HG02943 (cell line): Measurements from ENCODE around the gene KCNH4.
"Not testable (repeated sequence)": the region's sequence is repeated elsewhere in the genome, so short reads cannot be mapped to it uniquely, and the experiment has no call there.

Experiments
- ATAC-seq: cut with Tn5 transposase; IDR thresholded peaks from one replicate; pipeline ENCODE4 v1.9.1; 2021; ENCODE audit warnings: mild to moderate bottlenecking, low read depth, moderate library complexity; ENCODE audit not compliant: unreplicated experiment

Gene KCNH4

DNA sequence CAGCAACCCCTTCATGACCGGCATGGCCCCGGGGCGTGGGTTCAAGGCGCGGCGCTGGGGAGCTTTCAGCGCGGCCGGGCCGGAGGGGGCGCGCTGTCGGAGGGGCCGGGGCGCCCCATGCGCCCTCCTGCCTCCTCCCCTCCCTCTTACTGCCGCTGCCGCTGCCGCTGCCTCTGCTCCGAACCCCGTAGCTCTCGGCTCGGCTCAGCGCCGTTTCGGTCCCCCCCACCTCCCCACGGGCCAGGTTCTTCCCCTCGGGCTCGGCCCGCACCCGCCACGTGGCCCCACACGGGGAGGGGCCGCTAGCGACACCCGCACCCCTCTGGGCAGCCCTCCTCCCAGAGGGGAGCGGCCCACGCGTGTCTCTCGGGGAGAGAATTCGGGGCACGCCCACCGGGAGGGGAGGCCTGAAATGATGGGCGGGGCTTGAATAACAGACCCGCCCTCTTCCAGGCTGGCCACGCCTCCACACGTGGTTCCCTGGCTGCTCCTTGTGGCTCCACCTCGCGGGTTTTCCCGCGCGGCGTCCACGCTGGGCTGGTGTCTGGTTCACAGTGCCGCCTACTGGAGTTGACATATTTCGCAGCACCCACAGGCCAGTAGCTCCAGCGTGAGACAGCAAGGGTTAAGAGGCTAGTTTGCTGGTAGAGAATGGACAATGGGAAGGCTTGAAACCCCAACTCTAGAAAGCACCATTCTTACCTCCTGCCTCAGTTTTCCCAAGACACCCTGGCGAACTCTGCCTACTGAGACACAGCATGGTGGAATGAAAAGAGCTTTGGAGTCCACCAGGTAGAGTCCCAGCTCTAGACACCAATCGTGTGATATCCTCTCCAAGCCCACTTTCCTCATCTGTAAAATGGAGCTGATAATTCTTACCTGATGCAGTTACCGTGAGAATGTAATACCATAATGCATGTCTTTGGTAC is at the start of gene KCNH4:
TSS of gene KCNH4 (minus strand) at position 221 of the 929 bp plus-strand sequence. CDS start at position 24, 197 bp downstream.
- ATAC-seq: no peak

DNA sequence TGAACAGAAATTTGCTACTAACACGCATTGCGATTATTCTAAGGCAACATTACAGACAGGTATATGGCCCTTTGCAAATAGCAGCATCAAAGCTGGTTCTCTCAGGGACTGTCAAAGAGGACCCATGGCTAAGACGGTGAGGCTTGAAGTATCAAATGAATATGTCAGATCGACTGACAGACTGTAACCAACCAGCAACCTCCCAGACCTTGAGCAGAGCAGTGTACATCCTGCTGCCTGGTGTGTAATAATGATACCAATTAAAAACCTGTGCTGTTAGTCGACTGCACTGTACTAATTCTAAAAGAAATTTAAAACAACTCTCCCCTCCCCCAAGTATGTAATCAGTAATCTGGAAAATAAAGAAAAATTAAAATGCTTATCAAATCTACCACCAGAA is 49.3 kb upstream of the KCNH4 start:
- ATAC-seq: no peak

DNA sequence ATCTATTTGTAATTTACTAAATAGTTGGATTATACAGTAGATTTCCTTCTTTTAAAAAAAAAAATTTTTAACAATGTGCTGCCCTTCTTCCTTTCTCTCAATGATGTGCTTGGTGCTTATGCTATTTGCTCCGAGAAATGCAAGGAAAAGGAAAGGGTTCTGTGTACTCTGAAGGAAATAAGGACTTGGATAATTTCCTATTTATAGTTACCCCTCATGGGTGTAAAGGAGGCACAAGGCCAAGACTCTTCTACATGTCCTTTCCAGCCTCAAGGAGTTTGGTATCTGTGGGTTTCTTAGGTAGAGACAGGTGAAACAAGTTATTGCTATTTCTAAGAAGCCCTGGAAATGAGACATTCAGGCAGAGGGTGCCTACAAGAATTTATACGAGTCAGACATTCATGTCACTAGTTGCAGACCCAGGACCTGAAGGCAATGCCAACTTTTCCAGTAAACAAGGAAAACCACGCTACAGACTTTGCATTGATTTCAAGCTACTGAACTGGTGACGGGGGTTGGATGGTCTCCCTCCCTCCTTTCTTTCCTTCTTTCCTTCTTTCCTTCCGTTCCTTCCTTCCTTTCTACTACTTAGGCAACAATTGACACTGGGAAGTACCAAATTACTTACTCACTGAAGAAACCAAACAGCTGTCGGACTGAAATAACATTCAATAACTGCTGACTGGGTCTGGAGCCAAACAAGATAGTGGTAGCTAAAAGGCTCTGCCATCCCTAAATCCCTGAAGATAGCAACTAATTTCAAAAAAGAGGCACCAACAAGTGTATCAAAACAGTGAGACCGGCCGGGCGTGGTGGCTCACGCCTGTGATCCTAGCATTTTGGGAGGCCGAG is 47.1 kb upstream of the KCNH4 start:
- ATAC-seq: no peak

DNA sequence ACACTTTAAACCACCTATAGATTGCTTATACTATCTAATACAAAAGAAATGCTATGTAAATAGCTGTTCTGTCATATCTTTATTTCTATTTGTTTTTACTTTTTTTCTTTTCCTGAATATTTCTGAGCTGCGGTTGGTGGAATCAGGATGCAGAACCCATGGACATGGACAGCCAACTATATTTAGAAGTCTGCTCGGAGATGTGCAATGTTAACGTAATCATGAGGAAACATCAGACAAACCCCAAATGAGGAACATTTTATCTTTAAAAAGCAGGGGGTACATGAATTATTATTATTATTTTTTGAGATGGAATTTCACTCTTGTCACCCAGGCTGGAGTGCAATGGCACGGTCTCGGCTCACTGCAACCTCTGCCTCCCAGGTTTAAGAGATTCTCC is 44.7 kb upstream of the KCNH4 start:
- ATAC-seq: no peak

DNA sequence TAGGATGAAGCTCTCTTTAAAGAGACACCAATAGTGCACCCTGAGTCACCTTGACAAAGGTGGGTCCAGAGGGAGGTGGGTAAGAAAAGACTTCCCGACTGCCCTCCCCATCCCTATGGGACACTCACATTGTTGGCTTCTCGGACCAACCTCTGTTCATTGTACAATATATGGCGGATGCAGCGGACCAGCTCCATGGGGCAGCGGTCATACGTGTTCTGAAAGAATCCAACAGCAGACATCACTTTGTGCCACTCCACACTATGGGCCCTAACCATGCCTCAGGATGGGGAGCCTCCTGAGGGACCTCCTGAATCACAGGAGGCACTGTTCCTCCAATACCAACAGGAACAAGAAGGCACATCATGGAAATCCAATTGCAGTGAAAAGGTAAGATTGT is 43.7 kb upstream of the KCNH4 start:
- no peak for ATAC-seq

DNA sequence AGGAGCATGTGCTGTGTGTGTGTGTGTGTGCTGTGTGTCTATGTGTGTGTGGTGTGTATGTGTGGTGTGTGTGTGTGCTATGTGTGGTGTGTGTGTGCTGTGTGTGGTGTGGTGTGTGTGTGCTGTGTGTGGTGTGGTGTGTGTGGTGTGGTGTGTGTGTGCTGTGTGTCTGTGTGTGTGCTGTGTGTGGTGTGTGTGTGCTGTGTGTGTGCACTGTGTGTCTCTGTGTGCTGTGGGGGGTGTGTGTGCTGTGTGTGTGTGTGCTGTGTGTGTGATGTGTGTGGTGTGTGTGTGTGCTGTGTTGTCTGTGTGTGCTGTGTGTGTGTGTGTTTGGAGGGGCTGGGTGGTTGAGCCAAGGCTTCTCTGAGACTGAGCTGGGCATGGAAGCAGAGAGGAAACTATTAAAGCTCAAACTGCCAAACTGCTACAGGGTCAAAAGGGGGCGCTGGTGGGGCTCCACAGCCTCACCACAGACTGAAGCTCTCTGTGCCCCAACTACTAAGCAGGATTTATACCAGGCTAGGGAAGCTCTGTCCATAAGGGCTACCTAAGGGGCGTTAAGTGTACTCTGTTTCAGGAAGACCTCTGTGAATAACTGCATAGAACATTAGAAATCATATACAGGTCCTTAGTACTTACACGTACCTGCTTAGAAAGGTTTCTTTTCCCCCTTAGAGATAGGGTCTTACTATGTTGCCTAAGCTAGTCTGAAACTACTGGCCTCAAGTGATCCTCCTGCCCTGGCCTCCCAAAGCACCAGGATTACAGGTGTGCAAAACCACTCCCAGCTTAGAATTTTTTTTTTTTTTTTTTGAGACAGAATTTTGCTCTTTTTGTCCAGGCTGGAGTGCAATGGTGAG is 41.2 kb upstream of the KCNH4 start:
- ATAC-seq: no peak

DNA sequence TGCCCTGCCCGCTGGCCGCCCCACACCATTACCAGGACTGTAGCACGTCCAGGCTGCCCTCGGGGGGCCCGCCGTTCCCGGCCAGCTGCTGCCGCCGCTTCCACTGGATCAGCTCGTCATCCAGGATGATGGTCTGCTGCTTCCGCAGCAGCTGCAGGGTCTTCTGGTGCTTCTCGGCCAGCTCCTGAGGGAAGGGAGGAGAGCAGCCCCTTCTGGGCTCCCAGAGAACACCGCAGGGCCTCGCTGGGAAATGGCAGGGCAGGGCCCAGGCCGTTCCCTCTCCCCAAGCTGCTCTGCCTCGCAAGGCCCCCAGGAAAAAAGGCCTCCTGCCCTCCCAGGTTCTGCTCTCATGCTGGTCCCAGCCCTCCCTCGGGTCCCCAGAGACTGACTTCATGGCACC is 38.3 kb upstream of the KCNH4 start:
- ATAC-seq: not testable (repeated sequence)

DNA sequence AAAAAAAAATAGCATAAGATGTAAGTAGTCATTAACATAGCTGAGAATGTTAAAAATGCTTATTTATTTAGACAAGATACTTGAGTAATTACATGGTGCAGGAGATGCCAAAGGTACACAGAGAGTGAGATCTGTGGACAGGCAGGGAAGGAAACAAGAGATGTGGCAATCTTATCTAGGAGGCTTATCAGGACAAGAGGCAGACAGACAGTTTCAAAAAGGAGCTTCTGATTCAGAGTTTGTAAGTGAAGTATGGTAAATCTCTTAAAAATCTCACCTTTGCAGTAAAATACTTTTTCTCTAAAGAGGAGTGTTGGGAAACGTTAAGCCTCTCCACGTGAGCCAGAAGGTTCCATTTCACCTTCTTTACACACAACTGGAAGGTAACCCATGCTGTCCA is 33.2 kb upstream of the KCNH4 start:
- ATAC-seq: no peak

DNA sequence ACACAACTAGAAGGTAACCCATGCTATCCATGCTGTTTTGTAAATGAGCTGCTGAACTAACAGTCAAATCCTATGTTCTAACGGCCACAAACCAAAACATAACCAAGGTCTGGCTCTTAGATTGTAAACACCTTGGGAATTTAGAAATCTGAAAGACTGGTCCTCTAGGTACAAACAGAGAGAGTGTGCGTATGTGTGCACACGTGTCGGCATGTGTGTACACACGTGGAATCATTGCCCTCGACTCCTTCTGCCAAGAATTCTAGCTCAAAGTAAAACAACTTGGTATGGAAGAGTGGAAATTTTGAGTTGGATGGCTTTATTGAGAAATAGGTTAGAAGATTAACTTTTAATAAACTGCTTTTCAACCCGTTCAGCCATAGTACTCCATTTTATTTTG is 31.4 kb upstream of the KCNH4 start:
- no peak for ATAC-seq

DNA sequence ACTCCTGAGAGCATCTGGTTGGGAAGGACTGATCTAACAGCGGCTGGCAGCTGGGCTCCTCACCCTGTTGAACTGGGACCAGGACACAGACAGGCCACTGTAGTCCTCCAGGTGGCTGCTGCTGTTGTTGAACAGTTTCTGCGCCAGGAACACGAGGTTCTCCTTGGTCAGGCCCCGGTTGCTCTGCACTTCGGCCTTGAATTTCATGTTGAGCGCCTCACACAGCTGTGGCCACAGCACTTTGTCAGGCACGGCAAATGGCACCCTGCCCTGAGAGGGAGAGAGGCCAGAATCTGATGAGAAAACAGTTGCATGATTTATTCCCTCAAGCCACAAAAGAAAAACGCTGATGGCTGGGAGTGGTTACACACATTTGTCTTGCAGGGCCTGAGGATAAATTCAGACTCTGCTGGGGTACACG is 31.0 kb upstream of the KCNH4 start:
- not testable (repeated sequence) for ATAC-seq

DNA sequence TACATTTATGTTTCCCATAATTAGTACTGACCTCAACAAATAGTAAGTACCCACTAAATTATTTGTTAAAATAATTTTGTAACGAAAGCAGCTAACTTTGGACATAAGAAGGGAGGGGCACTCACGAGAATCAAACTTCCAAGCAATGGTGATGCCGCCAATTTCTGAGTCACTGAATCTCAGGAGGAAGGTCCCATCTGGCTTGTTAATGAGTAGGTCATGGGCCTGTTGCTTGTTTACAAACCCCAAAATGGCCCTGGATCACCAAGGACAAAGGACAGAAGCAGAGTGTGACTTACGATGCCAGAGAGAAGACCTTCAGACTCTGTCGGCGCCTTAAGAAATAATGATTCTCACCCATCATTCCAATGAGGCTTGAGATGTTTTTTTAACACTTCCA is 29.1 kb upstream of the KCNH4 start:
- no peak for ATAC-seq

DNA sequence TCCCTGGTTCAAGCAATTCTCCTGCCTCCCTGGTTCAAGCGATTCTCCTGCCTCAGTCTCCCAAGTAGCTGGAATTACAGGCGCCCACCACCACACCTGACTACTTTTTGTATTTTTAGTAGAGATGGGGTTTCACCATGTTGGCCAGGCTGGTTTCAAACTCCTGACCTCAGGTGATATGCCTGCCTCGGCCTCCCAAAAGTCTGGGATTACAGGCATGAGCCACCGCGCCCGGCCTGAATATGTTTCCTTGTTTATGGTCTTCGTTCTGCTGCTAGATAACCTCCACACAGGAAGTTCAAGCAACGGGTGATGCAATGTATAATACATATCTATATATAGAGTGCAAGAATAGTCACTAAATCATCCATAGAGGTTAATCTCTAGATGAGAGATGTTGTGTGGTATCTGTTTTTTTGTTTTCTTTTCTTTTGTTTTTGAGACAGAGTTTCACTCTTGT is 25.2 kb upstream of the KCNH4 start:
- ATAC-seq: not testable (repeated sequence)

DNA sequence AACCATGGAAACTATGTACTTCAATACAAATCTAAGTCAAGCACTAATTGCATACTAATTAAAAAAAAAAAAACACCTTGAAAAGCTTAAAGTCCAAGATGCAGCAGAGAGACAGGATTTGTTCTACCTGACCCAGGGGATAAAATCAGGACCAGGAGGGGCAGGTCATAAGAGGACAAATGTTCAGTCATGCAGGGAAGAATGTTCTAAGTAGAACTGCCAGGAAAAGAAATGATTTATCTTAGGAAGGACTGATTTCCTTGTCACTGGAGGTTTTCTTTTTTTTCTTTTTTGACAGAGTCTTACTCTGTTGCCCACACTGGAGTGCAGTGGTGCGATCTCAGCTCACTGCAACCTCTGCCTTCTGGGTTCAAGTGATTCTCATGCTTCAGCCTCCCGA is 22.4 kb upstream of the KCNH4 start:
- ATAC-seq: no peak

DNA sequence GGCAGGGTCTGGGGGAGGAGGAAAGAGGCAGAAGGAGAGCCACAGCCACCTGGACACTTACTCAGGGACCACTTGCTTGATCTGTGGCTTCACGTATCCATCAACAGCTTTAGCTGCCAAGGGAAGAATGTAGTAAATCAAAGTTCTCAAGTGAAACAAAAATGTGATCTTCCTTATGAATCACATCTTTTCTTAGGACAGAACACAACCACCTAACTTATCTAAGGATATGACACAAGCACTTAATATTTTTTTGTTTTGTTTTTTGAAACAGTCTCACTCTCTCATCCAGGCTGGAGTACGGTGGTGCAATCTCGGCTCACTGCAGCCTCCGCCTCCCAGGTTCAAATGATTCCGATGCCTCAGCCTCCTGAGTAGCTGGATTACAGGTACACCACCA is 21.8 kb upstream of the KCNH4 start:
- ATAC-seq: no peak

DNA sequence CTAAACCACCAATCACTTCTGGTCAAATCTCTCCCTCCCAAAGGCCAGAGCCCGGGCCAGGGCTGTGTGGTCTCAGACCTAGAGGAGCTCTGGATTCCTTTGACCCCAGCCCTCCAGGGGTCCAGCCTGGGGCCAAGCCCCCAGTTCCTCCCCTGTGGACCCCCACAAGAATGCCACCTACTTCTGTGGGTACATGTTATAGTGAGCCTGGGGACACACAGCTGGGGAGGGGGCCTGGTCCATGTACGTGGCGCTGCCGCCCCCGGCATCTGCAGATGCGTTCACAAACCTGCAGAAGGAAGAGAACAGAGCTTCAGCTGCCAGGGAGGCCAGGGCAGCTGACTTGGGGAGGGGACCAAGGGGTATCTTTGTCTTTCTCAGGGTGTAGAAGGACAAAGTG is 21.2 kb upstream of the KCNH4 start:
- ATAC-seq: no peak

DNA sequence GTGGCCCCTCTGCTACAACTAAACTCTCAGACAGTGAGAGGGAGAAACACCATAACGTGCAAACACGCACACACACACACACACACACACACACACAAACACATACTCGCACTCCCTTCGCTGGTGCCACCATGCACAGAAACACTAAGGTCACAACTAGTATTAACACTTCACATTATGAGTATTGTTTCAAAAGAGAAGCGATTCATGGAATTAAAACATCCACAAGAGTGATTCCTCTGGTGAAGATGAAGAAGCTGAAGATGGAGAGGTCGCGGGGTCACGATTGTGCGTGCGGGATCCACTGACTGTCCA is 20.5 kb upstream of the KCNH4 start:
- no peak for ATAC-seq

DNA sequence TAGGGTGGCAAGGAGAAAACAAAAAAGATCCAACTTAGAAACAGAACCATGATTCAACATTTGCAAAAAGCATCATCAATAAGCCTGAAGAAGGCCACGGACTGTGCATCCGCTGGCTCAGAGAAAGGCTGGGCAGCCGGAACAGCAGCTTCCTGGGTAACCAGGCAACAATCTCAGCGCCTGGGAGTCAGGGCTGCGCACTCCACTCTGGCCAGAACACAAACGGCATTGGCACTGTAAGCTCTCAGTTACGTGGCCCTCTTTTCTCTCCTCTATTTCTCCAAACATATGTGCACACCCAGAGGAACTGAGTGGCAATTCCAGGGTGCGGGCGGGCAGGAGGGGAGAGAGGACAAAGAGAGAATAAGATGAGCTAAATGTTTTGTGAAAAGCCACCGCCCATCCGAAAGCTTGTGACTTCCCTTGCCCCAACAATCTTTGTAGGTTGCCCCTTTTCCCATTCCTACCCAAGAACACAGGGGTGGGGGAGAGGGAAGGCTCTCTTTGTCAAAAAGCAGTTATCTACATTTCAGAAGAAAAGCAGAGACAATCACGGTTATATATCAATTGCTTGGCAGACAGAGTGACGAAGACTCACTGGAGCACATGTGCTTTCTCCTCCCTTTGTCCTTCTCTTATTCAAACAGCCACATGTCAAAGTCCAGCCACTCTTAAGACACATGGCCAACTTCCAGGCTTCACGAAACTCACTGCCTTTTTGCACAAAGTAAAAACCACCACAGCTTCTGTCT is 19.9 kb upstream of the KCNH4 start:
- ATAC-seq: no peak

DNA sequence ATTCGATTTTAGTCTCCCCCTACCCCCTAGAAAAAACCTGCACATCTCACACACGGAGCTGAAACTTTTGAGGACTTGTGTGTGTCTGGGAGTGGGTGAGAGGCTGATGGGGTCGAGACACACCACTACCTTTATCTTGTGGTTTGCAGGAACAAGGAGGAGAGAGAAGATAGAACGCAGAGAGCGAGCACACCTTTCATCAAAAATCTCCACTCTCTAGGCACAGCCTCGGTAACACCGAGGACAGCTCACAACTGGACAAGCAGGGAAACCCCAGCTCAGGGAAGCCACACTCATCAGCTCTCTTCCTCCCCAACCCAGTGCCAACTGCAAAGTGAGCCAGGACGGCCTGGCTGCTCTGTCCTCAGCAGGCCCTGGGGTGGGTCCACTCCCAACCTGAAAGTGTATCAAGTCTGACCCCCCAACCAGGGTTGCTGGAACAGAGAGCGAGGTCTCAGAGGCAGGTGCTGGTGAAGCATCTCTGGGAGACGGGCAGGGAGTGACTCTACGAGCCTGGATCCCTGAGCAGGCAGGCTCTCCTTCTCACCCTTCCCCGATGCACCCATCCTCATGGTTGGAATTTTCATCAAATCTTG is 18.6 kb upstream of the KCNH4 start:
- no peak for ATAC-seq

DNA sequence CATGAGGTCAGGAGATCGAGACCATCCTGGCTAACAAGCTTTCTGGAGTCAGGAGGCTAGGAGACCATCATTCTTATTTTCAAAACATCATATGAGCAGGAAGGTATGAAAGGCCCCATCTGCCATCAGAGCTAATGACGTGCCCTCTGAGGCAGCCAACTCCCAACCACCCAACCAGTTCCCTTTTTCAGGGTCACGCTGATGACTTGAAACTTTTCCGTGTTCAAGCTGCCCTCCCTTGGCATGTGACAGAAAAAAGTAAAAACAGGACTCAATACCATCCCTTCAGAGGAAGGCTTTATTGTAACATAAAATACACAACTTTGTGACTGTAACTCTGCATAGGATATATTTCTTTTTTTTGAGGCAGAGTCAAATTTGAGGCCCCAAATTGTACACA is 18.0 kb upstream of the KCNH4 start:
- ATAC-seq: no peak
